Measurements from ENCODE around the gene SLC46A1.

DNA sequence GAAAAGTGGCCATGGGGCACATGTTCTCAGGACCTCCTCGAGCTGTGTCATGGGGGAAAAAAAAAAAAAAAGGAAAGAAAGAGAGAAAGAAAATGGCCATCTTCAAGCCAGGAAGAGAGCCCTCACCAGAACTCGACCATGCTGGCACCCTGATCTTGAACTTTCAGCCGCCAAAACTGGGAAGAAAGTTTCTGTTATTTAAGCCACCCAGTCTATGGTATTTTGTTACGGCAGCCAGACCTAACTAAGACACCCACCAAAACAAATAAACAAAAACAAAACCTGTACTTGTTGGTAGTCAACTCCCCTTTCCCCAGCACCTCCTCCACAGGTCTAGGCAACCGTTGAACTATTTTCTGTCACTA is 41.4 kb upstream of the SLC46A1 start:
- TF ChIP-seq BACH2 (CRISPR knock-in tag; IDR thresholded peaks at IDR 0.05; ENCODE audit: borderline replicate concordance) (no peak), SNAI2 (CRISPR knock-in tag; IDR thresholded peaks at IDR 0.05) (no peak), ARNTL (CRISPR knock-in tag; IDR thresholded peaks at IDR 0.05; ENCODE audit: borderline replicate concordance, low read depth) (no peak), RARB (CRISPR knock-in tag; IDR thresholded peaks at IDR 0.05) (no peak), PPARA (CRISPR knock-in tag; IDR thresholded peaks at IDR 0.05; ENCODE audit: borderline replicate concordance) (no peak), ZNF70 (CRISPR knock-in tag; IDR thresholded peaks at IDR 0.05) (no peak)
- TF ChIP-seq, protein P1, sequence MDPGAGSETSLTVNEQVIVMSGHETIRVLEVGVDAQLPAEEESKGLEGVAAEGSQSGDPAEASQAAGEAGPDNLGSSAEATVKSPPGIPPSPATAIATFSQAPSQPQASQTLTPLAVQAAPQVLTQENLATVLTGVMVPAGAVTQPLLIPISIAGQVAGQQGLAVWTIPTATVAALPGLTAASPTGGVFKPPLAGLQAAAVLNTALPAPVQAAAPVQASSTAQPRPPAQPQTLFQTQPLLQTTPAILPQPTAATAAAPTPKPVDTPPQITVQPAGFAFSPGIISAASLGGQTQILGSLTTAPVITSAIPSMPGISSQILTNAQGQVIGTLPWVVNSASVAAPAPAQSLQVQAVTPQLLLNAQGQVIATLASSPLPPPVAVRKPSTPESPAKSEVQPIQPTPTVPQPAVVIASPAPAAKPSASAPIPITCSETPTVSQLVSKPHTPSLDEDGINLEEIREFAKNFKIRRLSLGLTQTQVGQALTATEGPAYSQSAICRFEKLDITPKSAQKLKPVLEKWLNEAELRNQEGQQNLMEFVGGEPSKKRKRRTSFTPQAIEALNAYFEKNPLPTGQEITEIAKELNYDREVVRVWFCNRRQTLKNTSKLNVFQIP (CRISPR knock-in tag; IDR thresholded peaks at IDR 0.05; ENCODE audit: borderline replicate concordance, low read depth), result no peak

Measured in SK-N-SH treated with all-trans-retinoic acid at 6 μM for 48 hours (cell line).